ENCODE measurements around the gene CCDC54. TPM values are rescaled to one million over a fixed set of nuclear protein-coding genes. Genes with fewer than 3 reads are reported as not detected.

CCDC54 gene
- total RNA-seq, 2 donors from 2014 or later, result 5.4 TPM; not detected in 1

GRCh38 chr3:107365051-107365450 lies 12.2 kb upstream of the CCDC54 start:
- Histone ChIP-seq H3K9me3 (no peaks in the 10 kb centered on the region), H3K27ac (no peak overlapping the region), H3K36me3 (no peaks in the 10 kb centered on the region), H3K4me3 (no peak overlapping the region), H3K27me3 (replicated peaks; ENCODE audit: insufficient read depth) (no peaks in the 10 kb centered on the region), H3K4me1 (replicated peaks) (no peaks in the 10 kb centered on the region)
- TF ChIP-seq POLR2AphosphoS5 (IDR thresholded peaks at IDR 0.05), result no peak
- TF ChIP-seq POLR2A (IDR thresholded peaks at IDR 0.05), result no peak
- TF ChIP-seq, protein P1, sequence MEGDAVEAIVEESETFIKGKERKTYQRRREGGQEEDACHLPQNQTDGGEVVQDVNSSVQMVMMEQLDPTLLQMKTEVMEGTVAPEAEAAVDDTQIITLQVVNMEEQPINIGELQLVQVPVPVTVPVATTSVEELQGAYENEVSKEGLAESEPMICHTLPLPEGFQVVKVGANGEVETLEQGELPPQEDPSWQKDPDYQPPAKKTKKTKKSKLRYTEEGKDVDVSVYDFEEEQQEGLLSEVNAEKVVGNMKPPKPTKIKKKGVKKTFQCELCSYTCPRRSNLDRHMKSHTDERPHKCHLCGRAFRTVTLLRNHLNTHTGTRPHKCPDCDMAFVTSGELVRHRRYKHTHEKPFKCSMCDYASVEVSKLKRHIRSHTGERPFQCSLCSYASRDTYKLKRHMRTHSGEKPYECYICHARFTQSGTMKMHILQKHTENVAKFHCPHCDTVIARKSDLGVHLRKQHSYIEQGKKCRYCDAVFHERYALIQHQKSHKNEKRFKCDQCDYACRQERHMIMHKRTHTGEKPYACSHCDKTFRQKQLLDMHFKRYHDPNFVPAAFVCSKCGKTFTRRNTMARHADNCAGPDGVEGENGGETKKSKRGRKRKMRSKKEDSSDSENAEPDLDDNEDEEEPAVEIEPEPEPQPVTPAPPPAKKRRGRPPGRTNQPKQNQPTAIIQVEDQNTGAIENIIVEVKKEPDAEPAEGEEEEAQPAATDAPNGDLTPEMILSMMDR (IDR thresholded peaks at IDR 0.05), result no peak
- no peak for DNase-seq (ENCODE audit: low spot score)
- intact Hi-C loops (cut with DNase I), result no loop called here
- WGBS, result 93% methylated on average over 4 of the region's 4 CpGs

GRCh38 chr3:107366766-107367165 lies 10.5 kb upstream of the CCDC54 start:
- H3K4me1 ChIP-seq (replicated peaks), result no peaks in the 10 kb centered on the region
- no peaks in the 10 kb centered on the region for H3K9me3 ChIP-seq
- no peak for DNase-seq (ENCODE audit: low spot score)
- intact Hi-C loops (cut with DNase I), result no loop called here
- WGBS, result 82% methylated on average over 3 of the region's 3 CpGs
- H3K27me3 ChIP-seq (replicated peaks; ENCODE audit: insufficient read depth), result no peaks in the 10 kb centered on the region
- TF ChIP-seq POLR2AphosphoS5 (IDR thresholded peaks at IDR 0.05) (no peak), POLR2A (IDR thresholded peaks at IDR 0.05) (no peak)
- TF ChIP-seq, protein P1 (IDR thresholded peaks at IDR 0.05), result no peak
- H3K4me3 ChIP-seq, result no peak overlapping the region
- H3K36me3 ChIP-seq, result no peaks in the 10 kb centered on the region
- no peak overlapping the region for H3K27ac ChIP-seq

GRCh38 chr3:107367353-107367752 lies 9.9 kb upstream of the CCDC54 start:
- no peak overlapping the region for H3K27ac ChIP-seq
- intact Hi-C loops (cut with DNase I), result no loop called here

GRCh38 chr3:107368654-107369398 lies 8.4 kb upstream of the CCDC54 start:
- Histone ChIP-seq H3K4me1 (replicated peaks) (no peaks in the 10 kb centered on the region), H3K27me3 (replicated peaks; ENCODE audit: insufficient read depth) (no peaks in the 10 kb centered on the region), H3K36me3 (no peaks in the 10 kb centered on the region), H3K27ac (no peak overlapping the region), H3K4me3 (no peak overlapping the region), H3K9me3 (no peaks in the 10 kb centered on the region)
- TF ChIP-seq POLR2AphosphoS5 (IDR thresholded peaks at IDR 0.05) (no peak), POLR2A (IDR thresholded peaks at IDR 0.05) (no peak)
- TF ChIP-seq, protein P1 (IDR thresholded peaks at IDR 0.05), result no peak
- 91% methylated on average over 8 of the region's 8 CpGs for WGBS
- DNase-seq (ENCODE audit: low spot score), result no peak
- intact Hi-C loops (cut with DNase I), result no loop called here

More at GRCh38 chr3:107367353-107367752, 9.9 kb upstream of the CCDC54 start:
- no peaks in the 10 kb centered on the region for H3K4me1 ChIP-seq (replicated peaks)
- TF ChIP-seq, protein P1 (IDR thresholded peaks at IDR 0.05), result no peak
- H3K9me3 ChIP-seq, result no peaks in the 10 kb centered on the region
- H3K4me3 ChIP-seq, result no peak overlapping the region
- no peak for DNase-seq (ENCODE audit: low spot score)
- no peaks in the 10 kb centered on the region for H3K36me3 ChIP-seq
- 78% methylated on average over 5 of the region's 5 CpGs for WGBS
- no peaks in the 10 kb centered on the region for H3K27me3 ChIP-seq (replicated peaks; ENCODE audit: insufficient read depth)

GRCh38 chr3:107369791-107370190 lies 7.4 kb upstream of the CCDC54 start:
- WGBS, result 18% methylated on average over 2 of the region's 2 CpGs
- Histone ChIP-seq H3K27ac (no peak overlapping the region), H3K36me3 (no peaks in the 10 kb centered on the region), H3K4me3 (no peak overlapping the region), H3K9me3 (no peaks in the 10 kb centered on the region), H3K27me3 (replicated peaks; ENCODE audit: insufficient read depth) (no peaks in the 10 kb centered on the region), H3K4me1 (replicated peaks) (no peaks in the 10 kb centered on the region)
- intact Hi-C loops (cut with DNase I), result no loop called here
- DNase-seq (ENCODE audit: low spot score), result no peak
- TF ChIP-seq, protein P1 (IDR thresholded peaks at IDR 0.05), result no peak
- no peak for TF ChIP-seq POLR2AphosphoS5 (IDR thresholded peaks at IDR 0.05)
- TF ChIP-seq POLR2A (IDR thresholded peaks at IDR 0.05), result no peak

Data from prostate gland (tissue), 2 donors.